ENCODE results near the gene SLC1A2. TPM values are rescaled to one million over a fixed set of nuclear protein-coding genes. Genes with fewer than 3 reads are reported as not detected.

SLC1A2 gene
- total and polyA plus RNA-seq, 2 of the 4 experiments (the other 2 are of a cell fraction) = 0.15 to 0.54 TPM

- Histone ChIP-seq H2AFZ (replicated peaks; ENCODE audit: low read length, poor library complexity) (peak overlapping the region; percentile 15), H2BK5ac (ENCODE audit: low read depth, low read length, poor library complexity, severe bottlenecking) (no peak overlapping the region), H4K20me1 (ENCODE audit: insufficient read depth, low read length) (no peaks in the 10 kb centered on the region), H4K8ac (ENCODE audit: low read depth in 2 of 2, low read length in 2 of 2) (no peak overlapping the region), H3K9ac (ENCODE audit: low read depth, low read length) (no peak overlapping the region), H2BK15ac (ENCODE audit: low read depth, low read length) (no peak overlapping the region), H2BK20ac (ENCODE audit: low read depth, low read length) (no peak overlapping the region), H3K4me1 (ENCODE audit: control insufficient read depth, insufficient read depth, low read length) (peaks cover 14% of the 10 kb centered on the region), H3K27ac (ENCODE audit: insufficient read depth, low read length) (no peak overlapping the region), H2BK120ac (ENCODE audit: low read depth, low read length) (no peak overlapping the region), H3K56ac (ENCODE audit: extremely low read depth, insufficient read depth, low read length) (no peak overlapping the region), H3K79me1 (ENCODE audit: low read depth in 1 of 2, low read length in 2 of 2) (no peaks in the 10 kb centered on the region), H3K4me2 (ENCODE audit: low read depth, low read length) (no peak overlapping the region), H3K27me3 (ENCODE audit: control insufficient read depth, insufficient read depth, low read length) (no peaks in the 10 kb centered on the region), H3K4ac (ENCODE audit: low read depth, low read length) (0 out of 2 replicates have a peak overlapping the region, but pooled peaks have one; percentile 6), H3K18ac (ENCODE audit: low read depth, low read length) (no peak overlapping the region), H3K23ac (ENCODE audit: low read depth, low read length) (no peak overlapping the region), H3K9me3 (ENCODE audit: control insufficient read depth, insufficient read depth, low read length) (no peaks in the 10 kb centered on the region), H4K91ac (ENCODE audit: insufficient read depth, low read depth, low read length) (peak overlapping the region; percentile 38; the same call in 1 of the 2 replicates), H2AK5ac (ENCODE audit: low read depth, low read length) (no peak overlapping the region; the same call in 1 of the 2 replicates), H4K5ac (ENCODE audit: low read depth, low read length) (no peak overlapping the region), H3K14ac (replicated peaks; ENCODE audit: low read depth, low read length) (no peak overlapping the region), H2AK9ac (replicated peaks; ENCODE audit: low read depth, low read length, poor library complexity) (no peak overlapping the region), H3K36me3 (ENCODE audit: control insufficient read depth, insufficient read depth, low read length) (no peaks in the 10 kb centered on the region), H3K9me1 (ENCODE audit: insufficient read depth, low read length) (no peaks in the 10 kb centered on the region), H3K4me3 (ENCODE audit: insufficient read depth, low read depth, low read length) (no peak overlapping the region)
- BruUV-seq (replicated peaks) = no TSS peak
- intact Hi-C loops (cut with micrococcal nuclease) = loop anchor here (10.0 kb wide), 1 partner anchor 60 kb away; no protein-coding TSS in a partner anchor
- CTCF ChIA-PET = interaction anchor here (1.0 to 1.3 kb wide), 2 partner anchors 8 to 14 kb away, joined by 3 to 6 read pairs; no protein-coding TSS in a partner anchor
- TF ChIP-seq RAD21 (IDR thresholded peaks at IDR 0.05; ENCODE audit: low read length) = peak; percentile 58
- 0 out of 2 replicates have a peak, but pooled peaks have one; percentile 35 for TF ChIP-seq USF2 (IDR thresholded peaks at IDR 0.05; ENCODE audit: low read depth, low read length)
- TF ChIP-seq CEBPB (IDR thresholded peaks at IDR 0.05; ENCODE audit: low read depth, low read length) = no peak
- no peak for TF ChIP-seq RCOR1 (IDR thresholded peaks at IDR 0.05; ENCODE audit: insufficient replicate concordance, low read length)
- TF ChIP-seq CTCF (conservative IDR thresholded peaks at IDR 0.05; ENCODE audit: low read depth, low read length) = peak; percentile 49
- TF ChIP-seq NFE2L2 (IDR thresholded peaks at IDR 0.05; ENCODE audit: low read depth, low read length) = no peak
- no peak for TF ChIP-seq CHD1 (IDR thresholded peaks at IDR 0.05; ENCODE audit: low read depth, low read length)
- TF ChIP-seq SMC3 (IDR thresholded peaks at IDR 0.05; ENCODE audit: low read depth, low read length) = peak; percentile 42; the same call in 1 of the 2 replicates
- in situ Hi-C loops (cut with MboI; ENCODE audit: low sequenced_read_pairs) = no loop called here
- ATAC-seq (ENCODE audit: low read depth) (peak; percentile 73), DNase-seq (peak; percentile 38)
- POLR2A ChIA-PET (ENCODE audit: unreplicated experiment) = no interaction called here
- dilution Hi-C loops (cut with HindIII; ENCODE audit: low sequenced_read_pairs, unreplicated experiment) = no loop called here
- WGBS, 2 experiments (ENCODE audit: extremely low coverage in 2 of 2, insufficient read length in 1 of 2) = 56% methylated on average over 3 of the region's 7 CpGs; no CpG with 5 or more reads in 1 of the 2 experiments
These were observed 15.0 kb downstream of the SLC1A2 start for GRCh38 chr11:35404388-35404775.

Measured in IMR-90 (cell line).